HS-5 (cell line): ENCODE data around the gene TFPT.
"Not testable (repeated sequence)": the region's sequence is repeated elsewhere in the genome, so short reads cannot be mapped to it uniquely, and the experiment has no call there.

Experiments
- DNase-seq: peaks from one replicate; pipeline ENCODE4 v3.0.0-alpha.2; 2012; ENCODE audit warnings: low read depth

TFPT gene

GRCh38 chr19:54123682-54124081 is 8.2 kb upstream of the TFPT start:
- DNase-seq: no peak

DNA sequence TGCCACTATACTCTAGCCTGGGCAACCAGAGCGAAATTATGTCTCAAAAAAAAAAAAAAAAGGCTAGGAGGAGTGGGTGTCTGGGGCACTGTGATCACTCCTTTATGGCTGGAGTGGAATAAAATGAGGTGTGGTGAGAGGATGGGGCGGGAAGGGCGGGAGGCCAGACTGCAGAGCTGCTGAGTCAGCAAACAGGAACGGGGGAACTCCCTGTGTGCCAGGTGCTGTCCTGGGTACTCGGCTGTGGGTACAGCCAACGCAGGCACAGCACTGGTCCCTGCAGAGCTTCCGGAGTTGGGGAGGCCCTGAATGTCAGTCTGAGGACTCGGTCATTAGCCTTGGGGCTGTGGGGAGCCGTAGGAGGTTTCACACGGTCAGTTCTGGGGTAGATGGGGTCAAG is 5.8 kb upstream of the TFPT start:
- no peak for DNase-seq

DNA sequence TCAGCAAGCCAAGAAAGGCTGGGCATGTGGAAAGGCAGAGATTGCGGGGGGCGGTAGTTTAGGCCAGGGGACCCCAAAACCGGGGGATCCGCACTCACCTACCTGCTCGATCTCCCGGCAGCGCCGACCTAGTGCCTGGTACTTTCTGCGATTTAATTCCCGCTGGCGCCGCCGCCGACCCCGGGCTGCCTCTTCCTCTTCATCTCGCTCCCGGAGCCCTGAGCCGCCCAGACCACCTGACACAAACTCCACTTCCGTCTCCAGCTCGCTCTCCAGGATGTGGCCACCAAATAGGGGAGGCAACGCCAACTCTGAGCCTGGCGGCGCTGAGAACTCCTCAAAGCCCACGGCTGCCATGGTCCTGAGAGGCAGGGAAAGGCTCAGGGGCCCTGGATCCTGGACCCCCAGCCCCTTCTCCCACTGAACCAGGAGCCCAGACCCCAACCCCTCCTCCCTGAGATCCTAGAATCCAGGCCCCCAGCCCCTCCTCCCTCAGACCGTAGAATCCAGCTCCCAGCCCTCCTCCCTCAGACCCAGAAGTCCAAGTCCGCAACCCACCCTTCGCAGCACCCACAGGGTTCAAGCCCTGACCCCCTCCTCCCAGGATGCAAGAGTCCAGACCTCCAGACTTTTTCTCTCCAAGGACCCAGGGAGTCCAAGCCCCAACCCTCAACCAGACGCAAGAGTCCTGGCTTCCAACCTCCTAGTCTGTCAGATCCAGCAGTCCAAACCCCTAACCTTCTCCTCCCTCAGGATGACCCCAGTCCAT is 933 bp downstream of the TFPT start:
- no peak for DNase-seq

GRCh38 chr19:54109651-54110050 is 5.8 kb downstream of the TFPT start:
- DNase-seq: no peak

DNA sequence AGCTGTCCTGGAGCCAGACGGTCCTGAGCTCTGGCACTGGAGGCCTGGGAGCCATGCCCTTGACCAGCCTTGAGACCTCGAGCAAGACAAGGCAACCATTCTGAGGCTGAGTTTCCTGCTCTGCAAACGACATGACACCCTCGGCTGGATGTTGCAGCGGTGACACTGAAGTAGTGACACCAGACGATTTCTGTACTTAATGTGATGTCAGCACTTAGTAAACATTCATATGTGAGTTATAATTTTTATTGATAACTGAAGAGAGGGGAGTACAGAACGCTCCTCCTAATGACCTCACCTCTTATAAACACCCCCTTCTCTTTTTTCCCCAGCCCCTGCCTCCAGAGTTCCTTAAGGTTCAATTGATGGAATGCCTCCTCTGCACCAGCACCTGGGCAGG is 7.0 kb downstream of the TFPT start:
- no peak for DNase-seq

DNA sequence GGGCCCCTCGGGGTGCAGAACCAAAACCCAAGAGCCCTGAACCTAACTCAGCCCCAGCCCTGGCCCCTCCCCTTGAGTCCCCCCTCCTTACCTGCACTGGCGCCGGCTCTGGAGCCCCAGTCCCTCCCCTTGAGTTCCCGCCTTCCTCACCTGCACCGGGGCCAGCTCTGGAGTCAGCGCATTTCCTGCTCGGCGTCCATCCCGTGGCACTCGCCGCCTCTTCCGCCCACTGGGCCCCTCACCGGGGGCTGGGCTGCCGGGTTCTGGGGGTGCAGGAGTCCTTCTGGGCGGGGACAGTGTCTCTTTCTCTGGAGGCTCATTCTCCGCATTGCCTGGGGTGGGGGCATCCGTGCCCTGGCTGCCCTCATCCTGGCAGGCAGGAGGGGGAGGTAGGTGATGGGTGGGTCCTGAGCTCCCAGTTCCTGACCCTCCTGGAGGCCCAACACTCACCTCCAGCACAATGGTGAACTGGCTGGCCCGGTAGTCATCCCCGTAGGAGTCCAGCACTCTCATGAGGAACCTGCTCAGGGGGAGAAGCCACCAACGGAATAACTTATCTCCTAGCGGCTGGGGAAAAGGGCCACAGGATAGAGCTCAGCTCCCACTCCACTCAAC is 7.5 kb downstream of the TFPT start:
- DNase-seq: no peak

- DNase-seq: no peak
Observed at GRCh38 chr19:54106716-54107115, 8.7 kb downstream of the TFPT start.

DNA sequence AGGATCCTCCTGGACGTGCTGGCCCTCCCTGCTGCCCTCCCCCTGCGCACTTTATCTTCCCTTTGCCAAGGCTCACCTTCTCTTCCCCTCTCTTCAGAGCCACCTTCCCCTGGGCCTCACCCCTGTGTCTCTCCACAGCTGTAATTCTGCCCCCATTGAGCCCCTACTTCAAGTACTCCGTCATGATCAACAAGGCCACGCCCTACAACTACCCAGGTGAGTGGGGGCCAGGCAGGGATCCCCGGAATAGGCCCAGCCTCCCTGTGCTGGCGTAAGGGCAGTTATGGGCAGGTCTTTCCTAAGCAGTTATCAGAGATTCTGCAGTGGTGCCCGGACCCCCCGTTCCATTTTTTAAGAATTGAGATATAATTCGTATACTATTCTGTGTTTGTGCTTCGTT is 9.7 kb downstream of the TFPT start:
- DNase-seq: no peak

- no peak for DNase-seq
Observed at GRCh38 chr19:54104998-54105715, 10.3 kb downstream of the TFPT start.

DNA sequence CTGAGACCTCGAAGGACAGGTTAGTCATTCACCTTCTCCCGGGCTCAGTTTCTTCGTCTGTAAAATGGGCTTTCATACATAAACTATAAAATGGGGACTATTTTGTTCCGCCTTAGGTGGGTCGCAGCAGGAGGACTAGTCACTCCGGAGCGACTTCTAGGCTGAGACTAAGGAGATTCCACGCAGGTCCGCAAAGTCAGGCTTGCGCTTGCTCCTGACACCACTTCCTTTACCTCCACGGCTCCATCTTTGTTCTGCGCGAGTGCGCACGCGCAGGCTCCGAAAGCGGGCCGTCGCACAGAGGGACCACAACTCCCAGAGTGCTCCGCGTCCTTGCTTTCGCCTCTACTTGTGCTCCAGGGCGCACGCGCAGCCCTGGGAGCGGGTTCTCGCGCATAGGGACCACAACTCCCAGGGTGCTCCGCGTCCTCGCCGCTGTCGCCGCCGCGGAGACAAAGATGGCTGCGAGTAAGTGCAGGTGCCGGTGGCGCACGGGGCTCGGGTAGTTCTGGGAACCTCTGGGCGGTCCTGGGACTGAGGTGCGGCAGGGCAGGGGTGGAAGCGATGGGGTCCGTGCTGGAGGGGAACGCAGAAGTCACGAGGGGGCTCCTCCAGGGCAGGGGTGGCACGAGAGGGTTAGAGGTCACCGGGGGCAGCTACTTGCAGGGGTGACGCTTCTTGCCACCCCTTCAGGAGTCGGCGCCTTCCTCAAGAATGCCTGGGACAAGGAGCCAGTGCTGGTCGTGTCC is 12.9 kb downstream of the TFPT start, which contains the start of gene NDUFA3:
TSS of gene NDUFA3 (plus strand) at position 435 of the 749 bp plus-strand sequence. CDS start at position 459, 24 bp downstream.
- DNase-seq: peak; percentile 91

DNA sequence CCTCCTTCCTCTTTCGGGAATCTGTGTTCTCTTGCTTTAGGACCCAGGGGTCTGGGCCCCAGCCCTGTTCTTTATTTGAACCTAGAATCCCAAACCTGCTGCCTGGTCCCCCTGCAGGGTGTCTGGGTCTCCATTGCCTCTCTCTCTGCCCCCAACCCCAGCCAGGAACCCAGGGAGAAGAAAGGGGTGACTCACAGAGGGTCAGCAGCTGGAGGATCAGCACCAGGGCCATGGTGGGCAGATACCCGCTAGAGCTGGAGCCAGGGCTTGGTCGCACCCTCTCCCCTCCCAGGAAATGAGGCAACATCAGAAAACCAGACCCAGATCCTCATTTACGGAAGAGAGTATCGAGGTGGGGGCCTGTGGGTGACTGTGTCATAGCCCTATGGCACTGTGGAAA is 14.9 kb downstream of the TFPT start, which contains the start of gene OSCAR:
TSS of gene OSCAR (minus strand) at position 243 of the 400 bp plus-strand sequence. CDS start at position 232, 11 bp downstream.
- no peak for DNase-seq

DNA sequence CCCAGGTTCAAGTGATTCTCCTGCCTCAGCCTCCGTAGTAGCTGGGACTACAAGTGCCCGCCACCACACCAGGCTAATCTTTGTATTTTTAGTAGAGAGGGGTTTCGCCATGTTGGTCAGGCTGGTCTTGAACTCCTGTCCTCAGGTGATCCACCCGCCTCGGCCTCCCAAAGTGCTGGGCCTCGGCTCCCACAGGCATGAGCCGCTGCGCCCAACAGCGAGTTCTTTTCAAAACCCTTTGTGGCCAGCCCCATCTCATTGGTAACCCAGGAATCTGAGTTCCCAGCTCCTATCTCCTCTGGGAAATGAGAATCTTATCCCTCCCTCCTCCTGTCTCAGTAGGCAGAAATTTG is 15.6 kb downstream of the TFPT start:
- DNase-seq: not testable (repeated sequence)

DNA sequence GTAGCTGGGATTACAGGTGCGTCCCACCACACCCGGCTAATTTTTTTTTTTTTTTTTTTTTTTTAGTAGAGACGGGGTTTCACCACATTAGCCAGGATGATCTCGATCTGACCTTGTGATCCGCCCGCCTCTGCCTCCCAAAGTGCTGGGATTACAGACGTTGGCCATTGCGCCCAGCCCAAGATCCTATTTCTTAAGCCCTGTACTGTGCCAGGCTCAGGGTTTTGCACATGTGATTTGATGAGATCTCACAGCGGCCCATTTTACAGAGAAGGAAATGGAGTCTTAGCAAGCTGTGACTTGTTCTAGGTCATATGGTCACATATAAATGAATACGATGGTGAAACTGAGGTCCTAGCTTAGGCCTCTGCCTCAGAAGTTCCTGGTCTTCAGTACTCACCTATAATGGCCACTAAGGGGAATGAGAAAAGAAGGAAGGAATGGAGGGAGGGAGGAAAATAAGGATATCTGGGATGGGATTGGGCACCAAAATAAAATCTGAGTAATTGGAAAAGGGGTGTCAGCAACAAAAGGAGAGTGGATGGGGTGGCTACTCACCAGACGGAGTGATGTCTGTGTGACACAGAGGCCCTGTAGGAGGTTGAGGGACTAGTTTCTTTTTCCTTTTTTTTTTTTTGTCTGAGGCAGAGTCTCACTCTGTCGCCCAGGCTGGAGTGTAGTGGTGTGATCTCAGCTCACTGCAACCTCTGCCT is 16.1 kb downstream of the TFPT start:
- no peak for DNase-seq

GRCh38 chr19:54096617-54097106 is 18.8 kb downstream of the TFPT start:
- no peak for DNase-seq

- not testable (repeated sequence) for DNase-seq
Observed at GRCh38 chr19:54095859-54096616, 19.4 kb downstream of the TFPT start.

- DNase-seq: no peak
Observed at GRCh38 chr19:54095136-54095858, 20.2 kb downstream of the TFPT start.

- DNase-seq: no peak
Observed at GRCh38 chr19:54094426-54095000, 20.9 kb downstream of the TFPT start.

DNA sequence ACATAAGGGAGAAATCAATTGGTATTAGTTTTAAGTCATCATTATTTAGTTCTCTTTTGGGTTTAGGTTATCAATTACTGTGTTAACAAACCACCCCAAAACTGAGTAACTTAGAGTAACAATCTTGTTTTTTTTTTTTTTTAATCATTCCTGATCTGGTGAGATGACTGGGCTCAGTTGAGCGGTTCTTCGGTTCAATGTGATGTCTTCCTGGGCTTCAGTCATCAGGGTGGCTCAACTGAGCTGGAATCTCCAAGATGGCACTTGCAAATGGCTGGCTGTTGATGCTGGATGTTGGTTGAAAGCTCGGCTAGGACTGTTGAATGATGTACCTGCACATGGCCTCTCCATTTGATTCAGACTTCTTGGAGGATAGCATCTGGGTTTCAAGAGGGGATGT is 31.0 kb downstream of the TFPT start:
- DNase-seq: no peak

- DNase-seq: no peak
Observed at GRCh38 chr19:54081032-54081431, 34.4 kb downstream of the TFPT start, which contains the start of gene TARM1. Gene TARM1 (minus strand): TSS chr19:54081365. CDS start chr19:54081340, 25 bp downstream.
